ENCODE data around the gene TTLL8. TPM values are rescaled to one million over a fixed set of nuclear protein-coding genes. Genes with fewer than 3 reads are reported as not detected.

Gene TTLL8
- total and polyA plus RNA-seq, 2 donors (not counting 3 experiments of a cell fraction or from before 2014, with no cell fraction given): not detected

DNA sequence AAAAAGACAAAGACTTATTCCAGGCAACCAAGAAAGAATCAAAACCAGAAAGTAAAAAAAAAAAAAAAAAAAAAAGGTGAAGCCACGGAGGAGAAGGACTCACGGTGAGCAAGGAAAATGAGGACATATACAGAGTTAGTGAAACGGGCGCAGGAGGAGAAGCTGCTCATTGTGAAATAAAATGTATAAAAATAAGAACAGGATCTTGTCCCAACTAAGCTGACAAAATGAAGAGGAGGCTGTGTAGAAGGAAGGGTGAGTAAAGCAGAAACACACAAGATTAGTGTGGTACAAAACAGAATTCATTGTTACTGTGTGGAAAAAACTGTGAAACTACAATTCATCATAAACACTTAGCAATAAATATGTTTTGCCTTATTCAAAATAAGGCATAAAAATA is 53.2 kb downstream of the TTLL8 start:
- peaks cover 0 to 2% of the 10 kb centered on the region in 2 experiments for H3K27me3 ChIP-seq (ENCODE audit: control insufficient read depth in 2 of 2, insufficient read depth in 2 of 2, low read length in 2 of 2)
- H3K9ac ChIP-seq (replicated peaks; ENCODE audit: extremely low read depth, insufficient read depth, low read length): no peak overlapping the region
- no peaks in the 10 kb centered on the region for H3K4me1 ChIP-seq (ENCODE audit: control insufficient read depth, extremely low read depth, insufficient read depth, low read length)
- CTCF ChIA-PET: interaction anchor here (1.2 to 2.6 kb wide), 5 partner anchors 8 to 25 kb away, joined by 3 to 10 read pairs (median 4); no protein-coding TSS in a partner anchor
- dilution Hi-C loops (cut with MboI; ENCODE audit: extremely low pct_ligation_motif_present, low sequenced_read_pairs): no loop called here
- no peak for FAIRE-seq
- POLR2A ChIA-PET: no interaction called here
- no peak overlapping the region for H3K4me3 ChIP-seq (replicated peaks in 1 of 3; ENCODE audit: insufficient read depth in 1 of 3, low read depth in 1 of 3, low read length in 3 of 3)
- no peaks in the 10 kb centered on the region for H3K79me2 ChIP-seq (ENCODE audit: control insufficient read depth, insufficient read depth, low read length)
- H3K36me3 ChIP-seq (ENCODE audit: control insufficient read depth in 2 of 2, extremely low read depth in 1 of 2, insufficient read depth in 2 of 2, low read length in 2 of 2): no peaks in the 10 kb centered on the region
- H3K4me2 ChIP-seq (ENCODE audit: insufficient read depth, low read length): no peak overlapping the region
- DNase-seq (ENCODE audit: low read depth, low spot score): no peak
- no peaks in the 10 kb centered on the region for H3K9me3 ChIP-seq (replicated peaks; ENCODE audit: control insufficient read depth, insufficient read depth, low read length)
- intact Hi-C loops (cut with micrococcal nuclease): no loop called here
- no peaks in the 10 kb centered on the region for H4K20me1 ChIP-seq (replicated peaks; ENCODE audit: control insufficient read depth, extremely low read depth, insufficient read depth, low read length)
- no peak overlapping the region for H2AFZ ChIP-seq (ENCODE audit: low read depth, low read length)
- no peak for TF ChIP-seq POLR2A (IDR thresholded peaks at IDR 0.05; ENCODE audit: low read depth, low read length)
- TF ChIP-seq MAX (IDR thresholded peaks at IDR 0.05; ENCODE audit: insufficient read depth, insufficient read length): no peak
- TF ChIP-seq POLR2AphosphoS5 (IDR thresholded peaks at IDR 0.05; ENCODE audit: insufficient read depth, low read depth, low read length): no peak
- no peak for TF ChIP-seq FOS (IDR thresholded peaks at IDR 0.05; ENCODE audit: borderline replicate concordance, insufficient read depth, low read length)
- TF ChIP-seq EZH2 (IDR thresholded peaks at IDR 0.05; ENCODE audit: borderline replicate concordance, low read depth, low read length, severe bottlenecking): no peak
- no peak for TF ChIP-seq GATA2 (IDR thresholded peaks at IDR 0.05; ENCODE audit: insufficient read depth, insufficient read length, low read depth, low read length)
- no peak for TF ChIP-seq JUN (IDR thresholded peaks at IDR 0.05; ENCODE audit: borderline replicate concordance, insufficient read depth, insufficient read length, low read depth)
- TF ChIP-seq, protein P1, sequence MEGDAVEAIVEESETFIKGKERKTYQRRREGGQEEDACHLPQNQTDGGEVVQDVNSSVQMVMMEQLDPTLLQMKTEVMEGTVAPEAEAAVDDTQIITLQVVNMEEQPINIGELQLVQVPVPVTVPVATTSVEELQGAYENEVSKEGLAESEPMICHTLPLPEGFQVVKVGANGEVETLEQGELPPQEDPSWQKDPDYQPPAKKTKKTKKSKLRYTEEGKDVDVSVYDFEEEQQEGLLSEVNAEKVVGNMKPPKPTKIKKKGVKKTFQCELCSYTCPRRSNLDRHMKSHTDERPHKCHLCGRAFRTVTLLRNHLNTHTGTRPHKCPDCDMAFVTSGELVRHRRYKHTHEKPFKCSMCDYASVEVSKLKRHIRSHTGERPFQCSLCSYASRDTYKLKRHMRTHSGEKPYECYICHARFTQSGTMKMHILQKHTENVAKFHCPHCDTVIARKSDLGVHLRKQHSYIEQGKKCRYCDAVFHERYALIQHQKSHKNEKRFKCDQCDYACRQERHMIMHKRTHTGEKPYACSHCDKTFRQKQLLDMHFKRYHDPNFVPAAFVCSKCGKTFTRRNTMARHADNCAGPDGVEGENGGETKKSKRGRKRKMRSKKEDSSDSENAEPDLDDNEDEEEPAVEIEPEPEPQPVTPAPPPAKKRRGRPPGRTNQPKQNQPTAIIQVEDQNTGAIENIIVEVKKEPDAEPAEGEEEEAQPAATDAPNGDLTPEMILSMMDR (IDR thresholded peaks at IDR 0.05; ENCODE audit: extremely low read depth in 1 of 2, insufficient read depth in 1 of 2, low read depth in 1 of 2, low read length in 2 of 2): no peak
- no peak for TF ChIP-seq MYC (IDR thresholded peaks at IDR 0.05; ENCODE audit: low read depth, low read length)
- no peak overlapping the region for H3K27ac ChIP-seq (ENCODE audit: insufficient read depth, low read depth, low read length)
- H3K9me1 ChIP-seq (replicated peaks; ENCODE audit: control insufficient read depth, extremely low read depth, insufficient read depth, low read length): no peaks in the 10 kb centered on the region
- BruUV-seq (replicated peaks): no TSS peak
